Activated CD8-positive, alpha-beta memory T cell treated with anti-CD3 and anti-CD28 coated beads for 36 hours (primary cell): ENCODE results near the gene RHEX. TPM values are rescaled to one million over a fixed set of nuclear protein-coding genes. Genes with fewer than 3 reads are reported as not detected.
"Not testable (repeated sequence)": the region's sequence is repeated elsewhere in the genome, so short reads cannot be mapped to it uniquely, and the experiment has no call there.

Experiments
- CTCF ChIA-PET: fragments of 350-600 bp; sonication (Branson Sonifier 250); formaldehyde crosslinking; loops from one replicate; lab custom pipeline; 2021; ENCODE audit warnings: antibody characterized with exemption; lab: Charles Lee
- POLR2A ChIA-PET: fragments of 350-600 bp; sonication (Branson Sonifier 250); formaldehyde crosslinking; loops from one replicate; lab custom pipeline; 2021; ENCODE audit warnings: antibody characterized with exemption; lab: Charles Lee
- total RNA-seq, 2 experiments: library from RNA; stranded (reverse); gene quantifications; one replicate each; pipeline ENCODE4 v1.2.3, GENCODE V29; 2021

The RHEX gene, protein sequence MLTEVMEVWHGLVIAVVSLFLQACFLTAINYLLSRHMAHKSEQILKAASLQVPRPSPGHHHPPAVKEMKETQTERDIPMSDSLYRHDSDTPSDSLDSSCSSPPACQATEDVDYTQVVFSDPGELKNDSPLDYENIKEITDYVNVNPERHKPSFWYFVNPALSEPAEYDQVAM
- total RNA-seq, result not detected

DNA sequence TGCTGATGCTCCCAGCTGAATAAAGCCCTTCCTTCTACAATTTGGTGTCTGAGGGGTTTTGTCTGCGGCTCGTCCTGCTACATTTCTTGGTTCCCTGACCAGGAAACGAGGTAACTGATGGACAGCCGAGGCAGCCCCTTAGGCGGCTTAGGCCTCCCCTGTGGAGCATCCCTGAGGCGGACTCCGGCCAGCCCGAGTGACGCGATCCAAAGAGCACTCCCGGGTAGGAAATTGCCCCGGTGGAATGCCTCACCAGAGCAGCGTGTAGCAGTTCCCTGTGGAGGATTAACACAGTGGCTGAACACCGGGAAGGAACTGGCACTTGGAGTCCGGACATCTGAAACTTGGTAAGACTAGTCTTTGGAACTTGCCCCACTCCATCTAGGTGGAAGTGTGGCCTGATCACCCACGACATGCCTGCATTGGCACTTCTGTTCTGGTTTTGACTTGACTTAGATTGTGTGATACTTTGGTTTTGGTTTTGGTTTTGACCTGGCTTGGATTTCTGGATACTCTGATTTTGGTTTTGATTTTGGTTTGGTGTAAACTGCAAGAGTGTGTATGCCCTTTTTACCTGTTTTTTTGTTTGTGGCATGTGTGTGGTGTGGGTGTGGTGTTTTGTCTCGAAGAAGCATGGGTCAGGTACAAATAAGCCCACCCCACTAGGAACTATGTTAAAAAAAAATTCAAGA lies at the start of gene RHEX:
Gene RHEX, plus strand, starts transcription at position 255 of the 692 bp plus-strand sequence. CDS start 44,656 bp downstream, outside the sequence.
- CTCF ChIA-PET, POLR2A ChIA-PET: not testable (repeated sequence)

DNA sequence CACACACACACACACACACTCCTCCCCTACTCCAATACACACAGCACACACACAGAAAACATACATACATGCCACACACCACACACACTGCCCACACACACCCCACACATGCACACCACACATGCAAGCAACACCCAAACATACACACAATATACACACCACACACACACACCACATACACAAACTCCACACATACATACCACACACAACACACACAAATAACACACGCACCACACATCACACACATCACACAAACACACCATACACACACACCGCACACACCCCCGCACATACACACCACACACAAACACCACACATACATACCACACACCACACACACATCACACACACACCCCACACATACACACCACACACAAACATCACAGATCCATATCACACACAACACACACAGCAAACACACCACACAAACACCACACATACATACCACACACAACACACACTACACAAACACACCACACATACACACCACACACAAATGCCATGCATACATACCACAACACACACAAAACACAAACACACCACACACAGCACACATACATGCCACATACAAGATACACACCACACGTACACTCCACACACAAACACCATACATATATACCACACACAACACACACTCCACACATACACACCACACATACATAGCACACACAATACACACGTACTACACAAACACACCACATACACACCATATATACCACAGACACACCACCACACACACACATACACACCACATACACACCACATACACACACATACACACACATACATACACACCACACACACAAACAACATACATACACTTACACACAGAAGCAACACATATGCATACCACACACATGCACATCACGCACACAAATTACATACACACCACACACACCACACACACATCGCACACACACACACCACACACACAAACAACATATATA lies 48.8 kb upstream of the RHEX start:
- ChIA-PET POLR2A (no interaction called here), CTCF (no interaction called here)

DNA sequence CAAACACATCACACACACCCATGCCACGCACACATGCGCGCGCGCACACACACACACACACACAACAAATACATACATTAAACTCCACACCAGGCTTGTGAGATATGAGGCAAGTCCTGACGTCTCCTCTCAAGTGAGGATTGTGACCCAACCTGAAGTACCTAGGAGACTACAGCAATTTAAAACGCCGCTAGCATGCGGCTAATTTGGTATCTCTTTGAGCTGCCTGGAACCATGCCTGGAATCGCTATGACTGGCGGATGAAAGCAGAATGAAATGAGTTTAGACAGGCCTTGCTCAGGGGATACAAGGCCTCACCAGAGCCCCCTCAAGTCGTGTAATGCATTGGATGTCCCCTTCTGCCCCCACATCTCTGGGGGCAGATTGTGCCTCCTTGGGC lies 48.1 kb upstream of the RHEX start:
- ChIA-PET POLR2A (no interaction called here), CTCF (no interaction called here)

DNA sequence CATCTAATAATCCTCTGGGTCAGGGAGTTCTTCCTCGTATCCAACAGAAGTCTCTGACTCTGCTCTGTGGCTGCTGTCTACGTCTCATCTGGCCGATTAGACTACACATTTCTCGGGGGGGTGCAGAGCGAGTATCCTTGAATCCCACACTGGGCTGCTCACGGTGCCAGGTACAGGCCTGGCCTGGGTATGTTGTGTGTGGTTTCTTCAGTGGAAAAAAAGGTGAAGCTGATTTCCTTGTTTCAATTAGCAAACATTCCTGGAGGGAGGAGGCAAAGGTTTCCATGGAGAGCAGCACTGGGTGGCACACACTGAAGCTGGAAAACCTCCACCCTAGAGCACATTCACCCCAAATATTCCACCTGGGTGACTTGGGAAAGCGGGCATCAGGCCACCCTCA lies 47.7 kb upstream of the RHEX start:
- POLR2A ChIA-PET, result no interaction called here
- CTCF ChIA-PET, result interaction anchor here (1.4 kb wide), 1 partner anchor 28 kb away, joined by 3 read pairs; no protein-coding TSS in a partner anchor

DNA sequence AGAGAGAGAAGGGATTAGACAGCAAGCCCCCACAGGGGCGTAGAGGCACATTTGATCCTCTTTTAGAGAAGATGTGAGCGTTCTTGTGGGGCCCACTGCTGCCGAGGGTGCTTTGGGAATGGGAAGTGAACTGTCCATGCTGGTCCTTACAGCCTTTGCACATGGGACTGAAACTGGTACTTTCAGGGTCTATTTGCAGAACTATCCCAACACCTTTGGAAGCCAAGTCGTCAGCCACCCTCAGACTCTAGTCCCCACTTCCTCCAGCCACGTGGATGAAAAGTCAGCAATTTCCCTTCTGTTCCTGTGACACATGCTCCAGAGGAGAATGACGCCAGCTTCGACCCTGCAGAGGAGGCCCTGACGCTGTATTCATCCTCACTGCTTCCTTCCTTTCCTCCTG lies 47.2 kb upstream of the RHEX start:
- CTCF ChIA-PET, result interaction anchor here (1.4 kb wide), 1 partner anchor 28 kb away, joined by 3 read pairs; no protein-coding TSS in a partner anchor

DNA sequence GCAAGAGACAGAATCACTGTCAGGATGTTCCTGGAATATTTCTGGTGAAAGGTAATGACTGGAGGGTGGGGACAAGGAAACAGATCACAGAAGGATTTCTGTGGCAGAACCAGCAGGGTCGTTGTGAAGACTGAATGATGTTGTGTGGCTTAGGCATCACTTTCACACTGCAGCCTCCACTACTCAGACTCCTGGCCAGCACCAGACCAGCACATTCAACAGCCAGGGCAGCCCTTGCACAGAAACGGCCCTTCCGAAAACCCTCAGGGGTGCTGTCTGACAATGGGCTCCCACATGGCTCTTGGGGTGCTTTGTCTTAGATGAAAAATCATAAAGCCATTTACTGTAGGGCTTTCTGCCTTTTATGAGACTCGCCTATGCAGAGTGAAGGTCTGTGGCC lies 46.0 kb upstream of the RHEX start:
- POLR2A ChIA-PET, result no interaction called here
- CTCF ChIA-PET, result no interaction called here

More for the DNA sequence above, 47.2 kb upstream of the RHEX start:
- POLR2A ChIA-PET, result no interaction called here

DNA sequence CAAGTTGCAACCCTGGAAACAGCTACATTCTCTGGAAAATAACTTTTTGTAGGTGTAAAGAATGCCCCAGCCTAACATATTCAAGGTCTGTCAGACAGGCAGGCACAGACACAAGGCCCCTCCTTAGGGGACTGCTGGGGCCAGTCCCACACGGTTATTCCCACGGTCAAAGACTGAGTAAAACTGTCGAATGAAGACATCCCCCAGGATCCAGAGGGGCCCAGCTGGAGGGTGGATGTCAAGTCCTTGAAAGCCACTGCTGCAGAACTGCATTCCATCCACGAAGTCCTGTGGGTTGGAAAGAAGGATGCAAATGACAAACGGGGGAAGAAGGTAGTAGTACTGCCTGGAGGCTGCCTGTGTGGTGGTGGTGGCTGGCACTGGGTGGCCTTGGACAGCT lies 42.9 kb upstream of the RHEX start:
- ChIA-PET POLR2A (no interaction called here), CTCF (no interaction called here)

DNA sequence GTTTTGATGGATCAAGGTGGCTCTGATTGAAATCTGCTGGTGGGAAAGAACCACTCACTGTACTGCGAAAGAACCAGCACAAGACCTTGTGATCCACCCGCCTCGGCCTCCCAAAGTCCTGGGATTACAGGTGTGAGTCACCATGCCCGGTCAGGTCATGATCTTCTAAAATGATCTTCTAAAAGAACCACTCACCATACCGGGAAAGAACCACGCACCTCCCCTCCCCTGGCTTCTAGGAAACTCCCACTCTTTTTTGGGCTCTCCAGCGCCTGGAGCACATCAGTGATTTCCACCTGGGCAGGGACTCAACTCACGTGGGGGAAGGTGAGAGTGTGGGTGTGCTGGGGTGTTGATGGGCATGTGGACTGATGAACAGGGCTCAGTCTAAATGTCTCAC lies 41.9 kb upstream of the RHEX start:
- CTCF ChIA-PET, result no interaction called here
- POLR2A ChIA-PET, result no interaction called here

DNA sequence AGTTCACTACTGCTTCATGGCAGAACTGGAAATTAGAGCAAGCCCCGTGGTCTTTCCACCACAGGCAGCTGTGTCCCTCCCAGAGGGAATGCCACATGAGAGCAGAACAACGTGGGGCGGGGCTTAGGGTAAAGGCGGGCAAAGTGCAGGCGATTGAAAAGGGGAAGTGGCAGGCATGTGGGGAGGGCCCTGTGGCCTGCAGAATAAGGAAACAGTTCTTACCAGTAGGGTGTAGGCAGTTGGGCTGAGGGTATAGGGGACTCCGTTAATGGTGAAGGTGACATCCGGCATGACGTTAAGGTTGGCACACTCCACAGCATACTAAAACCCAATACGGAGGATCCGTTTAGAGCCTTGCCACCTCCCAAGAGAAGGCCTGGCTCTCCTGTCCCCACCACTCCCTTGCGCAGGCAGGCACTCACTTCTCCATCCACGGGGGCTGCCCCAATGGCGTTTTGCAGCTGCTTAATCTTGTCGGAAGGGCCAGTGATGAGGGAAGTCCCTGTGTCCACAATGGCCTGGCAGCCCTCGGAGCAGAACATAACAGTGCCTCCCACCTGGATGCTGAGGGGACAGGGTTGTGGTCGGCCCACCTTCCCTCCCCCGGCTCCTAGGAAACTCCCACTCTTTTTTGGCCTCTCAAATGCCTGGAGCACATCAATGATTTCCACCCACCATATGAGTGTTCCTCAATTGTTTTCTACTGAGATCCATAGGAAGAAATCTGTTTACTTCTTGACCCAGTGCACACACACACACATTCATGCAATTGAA lies 40.7 kb upstream of the RHEX start:
- POLR2A ChIA-PET, result no interaction called here
- CTCF ChIA-PET, result no interaction called here

DNA sequence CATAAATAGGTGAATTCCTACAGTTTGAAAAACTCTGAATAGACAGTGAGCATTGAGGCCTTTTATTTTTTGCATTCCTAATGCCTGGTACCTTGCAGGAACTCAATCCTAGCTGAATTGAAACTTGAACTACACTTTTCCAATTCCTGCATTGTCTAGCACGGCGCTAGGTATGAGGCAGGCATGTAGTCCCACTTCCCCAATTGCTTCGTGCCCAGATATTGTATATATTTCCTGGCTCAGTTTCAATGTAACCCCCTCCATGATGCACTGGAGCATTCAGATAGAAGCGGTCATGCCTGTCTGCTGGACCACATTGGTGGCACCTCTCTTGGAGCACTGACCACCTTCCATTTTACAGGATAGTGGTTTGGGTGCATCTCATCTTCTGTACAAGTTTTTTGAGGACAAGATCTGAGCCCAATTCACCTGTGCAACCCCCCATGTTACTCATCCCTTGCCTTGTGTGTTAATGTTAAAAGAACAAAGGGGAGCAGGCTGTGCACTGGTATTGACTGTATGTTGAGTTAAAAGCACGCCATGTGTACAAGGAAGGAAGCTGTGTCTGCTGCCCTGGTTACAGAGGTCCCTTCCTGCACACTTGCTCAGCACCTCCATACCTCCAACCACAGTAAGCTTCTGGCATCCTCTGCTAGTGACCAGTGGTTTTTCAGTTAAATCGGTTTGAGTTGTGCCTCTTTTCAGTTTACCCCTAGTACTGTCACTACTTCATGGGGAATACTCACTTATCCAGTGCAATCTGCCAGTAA lies 39.8 kb upstream of the RHEX start:
- ChIA-PET CTCF (no interaction called here), POLR2A (no interaction called here)

DNA sequence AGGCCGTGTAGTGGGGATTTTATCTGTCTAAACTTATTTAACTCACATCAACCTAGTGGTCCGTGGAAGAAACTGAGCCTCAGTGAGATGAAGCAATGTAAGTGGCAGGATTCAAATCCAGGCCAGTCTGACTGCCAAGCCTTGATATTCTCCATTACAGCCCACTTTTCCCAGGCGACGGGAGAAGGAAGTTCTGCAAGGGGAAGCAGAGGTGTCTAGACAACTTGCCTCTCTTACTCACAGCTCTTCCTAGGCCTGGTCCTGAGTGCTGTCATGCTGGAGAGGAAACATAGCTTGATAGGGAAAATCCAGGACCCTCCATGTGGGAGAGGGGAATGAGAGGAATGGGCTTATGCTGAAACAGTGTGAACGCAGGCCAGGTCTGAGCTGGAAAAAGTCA lies 38.4 kb upstream of the RHEX start:
- POLR2A ChIA-PET, result no interaction called here
- CTCF ChIA-PET, result no interaction called here

DNA sequence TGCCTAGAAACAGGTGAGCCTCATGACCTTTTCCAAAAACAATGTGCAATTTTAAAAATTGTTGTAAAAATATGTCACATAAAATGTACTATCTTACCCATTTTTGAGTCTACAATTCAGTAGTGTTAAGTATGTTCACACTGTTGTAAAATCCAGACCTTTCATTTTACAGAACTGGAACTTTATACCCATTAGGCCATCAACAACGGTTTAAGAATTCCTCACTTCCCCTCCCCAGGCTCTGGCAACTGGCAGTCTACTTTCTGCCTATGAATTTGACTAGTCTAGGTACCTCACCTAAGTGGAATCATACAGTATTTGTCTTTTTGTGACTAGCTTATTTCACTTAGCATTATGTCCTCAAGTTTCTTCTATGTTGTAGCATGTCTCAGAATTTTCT lies 37.9 kb upstream of the RHEX start:
- POLR2A ChIA-PET, result no interaction called here
- CTCF ChIA-PET, result no interaction called here

DNA sequence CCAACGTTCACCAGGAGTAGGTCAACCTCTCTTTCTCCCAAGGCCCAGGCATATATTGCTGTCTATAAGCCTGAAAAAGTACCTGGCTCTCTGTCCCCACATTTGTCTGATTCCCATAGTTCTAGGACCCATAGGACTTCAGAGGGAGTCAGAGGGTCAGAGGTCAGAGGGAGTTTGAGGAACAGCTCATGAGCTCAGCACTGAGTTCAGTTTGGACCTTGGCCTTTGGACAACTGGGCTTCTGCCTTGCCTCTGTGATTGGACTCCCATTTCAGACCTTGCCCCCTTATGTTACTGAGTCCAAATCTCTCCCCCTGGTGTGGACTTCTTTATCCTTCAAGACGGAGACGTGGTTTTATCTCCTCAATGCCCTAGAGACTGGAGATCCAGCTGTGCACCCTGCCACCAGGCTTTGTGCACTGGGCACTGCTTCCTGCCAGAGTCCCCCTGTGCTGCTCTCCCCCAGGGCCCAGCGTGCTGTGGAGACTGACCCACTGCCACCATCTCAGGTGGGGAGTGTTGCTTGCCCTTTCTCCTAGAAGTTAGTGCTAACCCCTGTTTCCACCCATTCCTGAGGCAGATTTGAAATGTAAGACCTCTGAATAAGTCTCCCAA lies 32.5 kb upstream of the RHEX start:
- ChIA-PET POLR2A (no interaction called here), CTCF (interaction anchor here (1.3 kb wide), 1 partner anchor 10 kb away, joined by 3 read pairs; no protein-coding TSS in a partner anchor)

DNA sequence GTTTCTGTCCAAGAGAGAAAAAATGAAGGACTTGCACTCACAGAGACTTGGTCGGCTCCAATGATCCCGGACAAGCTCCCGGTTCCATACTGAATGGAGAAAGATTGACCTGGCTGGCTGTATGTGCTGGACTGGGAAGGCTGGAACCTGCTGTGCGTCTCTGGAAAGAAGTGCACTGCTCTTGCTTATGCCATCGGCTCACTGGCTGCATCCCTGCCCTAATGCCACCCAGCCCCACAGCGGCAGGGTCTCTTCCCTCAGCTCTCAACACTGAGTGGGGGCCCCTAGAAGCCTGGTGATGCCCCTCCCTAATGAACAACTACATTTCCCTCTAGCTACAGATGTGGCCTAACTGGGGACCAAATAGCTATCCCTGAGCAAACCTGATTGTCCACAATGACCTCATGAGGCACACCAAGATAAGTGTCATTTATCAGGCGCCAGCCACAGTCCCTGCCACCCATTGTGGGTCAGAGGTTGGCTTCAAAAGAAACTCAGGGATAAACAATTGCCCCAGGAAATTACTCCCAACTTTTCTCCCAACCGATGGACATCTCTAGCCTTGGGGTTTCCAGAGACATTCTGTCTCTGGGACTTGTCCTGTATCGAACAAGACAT lies 31.9 kb upstream of the RHEX start:
- ChIA-PET POLR2A (no interaction called here), CTCF (interaction anchor here (1.3 kb wide), 1 partner anchor 10 kb away, joined by 3 read pairs; no protein-coding TSS in a partner anchor)

DNA sequence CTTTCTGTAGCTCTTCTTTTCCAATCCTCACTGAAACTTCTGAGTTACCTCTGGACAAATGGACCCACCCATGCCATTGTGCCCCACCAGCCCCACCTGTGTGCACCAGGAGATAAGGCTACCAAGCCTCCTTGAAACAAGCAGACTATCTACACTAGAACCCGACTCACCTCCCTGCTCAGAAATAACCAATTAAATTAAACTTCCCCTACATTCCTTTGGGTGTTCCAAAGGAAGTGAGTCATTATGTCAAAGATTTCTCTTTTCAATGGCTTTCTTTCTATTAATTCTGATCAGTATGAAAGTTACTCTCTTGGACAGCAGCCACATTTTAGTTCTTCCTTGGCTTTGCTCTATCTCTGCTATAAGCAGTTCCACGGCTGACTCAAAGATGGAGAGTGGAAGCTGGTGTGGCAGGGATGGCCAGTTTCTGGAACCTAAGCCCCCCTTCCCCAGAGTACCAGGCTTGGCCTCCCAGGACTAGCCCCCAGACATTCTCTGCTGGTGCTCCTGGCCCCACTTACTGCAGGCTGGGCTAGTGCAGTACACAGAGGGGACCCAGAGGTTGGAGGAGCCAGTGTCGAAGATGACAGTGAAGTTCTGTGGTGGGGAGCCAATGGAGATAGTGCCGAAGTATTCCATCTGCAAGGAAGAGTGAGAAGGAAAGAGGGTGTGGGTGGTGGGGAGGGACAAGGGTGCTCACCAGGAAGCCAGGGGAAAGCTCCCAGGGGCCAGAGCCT lies 31.2 kb upstream of the RHEX start:
- POLR2A ChIA-PET, result no interaction called here
- CTCF ChIA-PET, result no interaction called here

DNA sequence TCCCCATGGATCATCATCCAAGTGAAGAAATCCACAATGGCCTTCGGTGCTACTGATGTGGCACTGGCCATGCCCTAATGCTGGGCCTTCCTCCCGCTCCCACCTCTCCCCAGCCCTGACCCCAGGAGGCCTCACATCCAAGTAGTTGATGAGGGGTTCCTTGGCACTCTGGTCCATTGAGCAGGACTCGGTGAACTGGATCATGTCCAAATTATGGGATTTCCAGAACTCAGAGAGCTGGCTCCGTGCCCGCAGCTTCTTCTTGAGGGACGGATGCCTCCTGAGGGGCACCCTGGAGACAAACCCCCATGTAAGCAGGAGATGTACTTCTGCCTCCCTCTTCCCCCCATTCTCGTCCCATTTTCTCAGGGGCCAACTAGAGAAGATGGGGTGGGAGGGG lies 30.2 kb upstream of the RHEX start:
- ChIA-PET POLR2A (no interaction called here), CTCF (interaction anchor here (1.1 kb wide), 1 partner anchor 83 kb away, joined by 3 read pairs; no protein-coding TSS in a partner anchor)

DNA sequence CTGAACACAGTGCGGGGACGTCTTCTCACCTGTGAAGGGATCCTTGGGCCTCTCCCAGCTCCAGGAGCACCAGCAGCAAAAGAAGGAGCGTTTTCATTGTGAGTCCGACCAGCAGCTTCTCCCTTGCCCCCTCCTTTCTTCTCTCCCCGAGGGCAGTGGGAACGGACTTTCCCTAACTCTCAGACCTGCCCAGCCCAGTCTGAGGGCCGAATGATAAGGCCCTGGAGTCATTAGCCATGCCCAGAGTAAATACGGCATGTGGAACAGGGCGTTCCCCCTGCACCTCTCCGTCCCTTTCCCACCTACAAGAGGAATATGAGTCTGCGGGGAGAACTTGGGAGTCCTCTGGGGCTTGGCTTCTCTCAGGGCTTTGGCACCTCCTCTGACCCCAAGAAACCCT lies 29.3 kb upstream of the RHEX start, which contains the start of gene CTSE:
Gene CTSE, minus strand, starts transcription at position 201 of the 400 bp plus-strand sequence. Its CDS starts 104 bp downstream, at position 97.
- CTCF ChIA-PET, result no interaction called here
- POLR2A ChIA-PET, result no interaction called here
